ENCODE results near the gene KDSR.

GRCh38 chr18:63394954-63395353 lies 27.9 kb upstream of the KDSR start:
- TF ChIP-seq, protein P1, sequence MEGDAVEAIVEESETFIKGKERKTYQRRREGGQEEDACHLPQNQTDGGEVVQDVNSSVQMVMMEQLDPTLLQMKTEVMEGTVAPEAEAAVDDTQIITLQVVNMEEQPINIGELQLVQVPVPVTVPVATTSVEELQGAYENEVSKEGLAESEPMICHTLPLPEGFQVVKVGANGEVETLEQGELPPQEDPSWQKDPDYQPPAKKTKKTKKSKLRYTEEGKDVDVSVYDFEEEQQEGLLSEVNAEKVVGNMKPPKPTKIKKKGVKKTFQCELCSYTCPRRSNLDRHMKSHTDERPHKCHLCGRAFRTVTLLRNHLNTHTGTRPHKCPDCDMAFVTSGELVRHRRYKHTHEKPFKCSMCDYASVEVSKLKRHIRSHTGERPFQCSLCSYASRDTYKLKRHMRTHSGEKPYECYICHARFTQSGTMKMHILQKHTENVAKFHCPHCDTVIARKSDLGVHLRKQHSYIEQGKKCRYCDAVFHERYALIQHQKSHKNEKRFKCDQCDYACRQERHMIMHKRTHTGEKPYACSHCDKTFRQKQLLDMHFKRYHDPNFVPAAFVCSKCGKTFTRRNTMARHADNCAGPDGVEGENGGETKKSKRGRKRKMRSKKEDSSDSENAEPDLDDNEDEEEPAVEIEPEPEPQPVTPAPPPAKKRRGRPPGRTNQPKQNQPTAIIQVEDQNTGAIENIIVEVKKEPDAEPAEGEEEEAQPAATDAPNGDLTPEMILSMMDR (IDR thresholded peaks at IDR 0.05): no peak
- TF ChIP-seq EP300 (IDR thresholded peaks at IDR 0.05): no peak
- no peak for TF ChIP-seq POLR2AphosphoS5 (IDR thresholded peaks at IDR 0.05)
- no peak for TF ChIP-seq POLR2A (IDR thresholded peaks at IDR 0.05)

Data from sigmoid colon (tissue), 4 donors.